ENCODE measurements around the gene CPTP. TPM values are rescaled to one million over a fixed set of nuclear protein-coding genes. Genes with fewer than 3 reads are reported as not detected.

The CPTP gene
- total RNA-seq, 2 experiments from 2014 or later, result 18.5 to 21.4 TPM

DNA sequence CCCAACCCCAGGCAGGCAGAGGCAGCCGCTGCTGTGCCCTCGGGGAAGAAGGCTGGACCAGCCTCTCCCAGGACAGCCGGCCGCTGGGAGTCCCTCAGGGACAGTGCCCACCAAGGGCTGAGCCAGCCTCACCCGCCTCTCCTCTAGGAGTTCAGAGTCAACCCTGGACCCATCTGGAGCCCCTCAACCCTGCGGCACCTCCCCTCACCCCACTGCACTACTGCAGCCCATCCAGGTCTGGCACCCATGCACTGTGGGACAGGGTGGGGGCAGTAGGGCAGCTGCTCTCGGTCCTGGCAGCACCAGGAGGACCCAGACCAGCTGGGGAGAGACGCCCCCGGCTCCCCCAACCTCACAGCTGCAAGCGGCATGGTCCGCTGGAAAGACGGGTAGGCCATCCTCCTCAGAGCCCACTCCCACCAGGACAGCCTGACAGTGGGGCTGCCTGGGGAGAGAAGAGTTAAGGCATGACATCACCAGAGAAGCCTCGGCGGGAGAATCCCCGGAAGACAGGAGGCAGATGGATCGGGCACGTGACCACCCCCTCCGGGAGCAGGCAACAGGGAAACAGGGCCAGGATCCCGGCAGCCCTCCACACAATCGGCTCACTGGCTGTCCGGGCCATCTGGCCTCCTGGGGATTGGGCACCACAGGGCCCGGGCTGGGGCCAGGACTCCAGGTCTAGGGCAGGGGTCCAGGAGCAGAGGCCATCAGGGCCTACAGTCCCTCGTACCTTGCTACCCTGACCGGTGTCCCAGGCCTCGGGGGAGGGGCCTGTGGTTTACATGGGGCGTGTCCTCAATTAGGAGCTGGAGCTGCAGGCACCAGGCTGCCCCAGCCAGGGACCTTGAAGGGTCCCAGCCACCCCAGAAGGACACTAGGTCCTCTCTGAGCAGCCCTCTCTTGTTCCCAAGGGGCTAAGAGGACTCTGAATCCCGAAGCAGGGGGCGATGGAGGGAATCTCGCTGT lies 20.0 kb upstream of the CPTP start:
- H3K4me1 Mint-ChIP-seq (ENCODE audit: low read depth), result peaks cover 20% of the 10 kb centered on the region
- peak overlapping the region; percentile 95 for H3K27ac Mint-ChIP-seq
- DNase-seq (no peak), ATAC-seq (no peak)
- POLR2A ChIA-PET, result interaction anchor here (0.6 to 1.1 kb wide), 4 partner anchors 19 to 337 kb away, joined by 3 read pairs; partner anchors contain the start of gene UBE2J2
- H3K27me3 Mint-ChIP-seq (ENCODE audit: low read depth), result no peaks in the 10 kb centered on the region
- H3K4me3 Mint-ChIP-seq, result peak overlapping the region; percentile 84
- H3K9me3 Mint-ChIP-seq (ENCODE audit: insufficient read depth), result no peaks in the 10 kb centered on the region
- H3K36me3 Mint-ChIP-seq (ENCODE audit: low read depth), result no peaks in the 10 kb centered on the region
- CTCF ChIA-PET, result interaction anchor here (1.0 to 1.6 kb wide), 7 partner anchors 31 to 303 kb away, joined by 3 to 16 read pairs (median 7); partner anchors contain the start of genes AURKAIP1 and UBE2J2

DNA sequence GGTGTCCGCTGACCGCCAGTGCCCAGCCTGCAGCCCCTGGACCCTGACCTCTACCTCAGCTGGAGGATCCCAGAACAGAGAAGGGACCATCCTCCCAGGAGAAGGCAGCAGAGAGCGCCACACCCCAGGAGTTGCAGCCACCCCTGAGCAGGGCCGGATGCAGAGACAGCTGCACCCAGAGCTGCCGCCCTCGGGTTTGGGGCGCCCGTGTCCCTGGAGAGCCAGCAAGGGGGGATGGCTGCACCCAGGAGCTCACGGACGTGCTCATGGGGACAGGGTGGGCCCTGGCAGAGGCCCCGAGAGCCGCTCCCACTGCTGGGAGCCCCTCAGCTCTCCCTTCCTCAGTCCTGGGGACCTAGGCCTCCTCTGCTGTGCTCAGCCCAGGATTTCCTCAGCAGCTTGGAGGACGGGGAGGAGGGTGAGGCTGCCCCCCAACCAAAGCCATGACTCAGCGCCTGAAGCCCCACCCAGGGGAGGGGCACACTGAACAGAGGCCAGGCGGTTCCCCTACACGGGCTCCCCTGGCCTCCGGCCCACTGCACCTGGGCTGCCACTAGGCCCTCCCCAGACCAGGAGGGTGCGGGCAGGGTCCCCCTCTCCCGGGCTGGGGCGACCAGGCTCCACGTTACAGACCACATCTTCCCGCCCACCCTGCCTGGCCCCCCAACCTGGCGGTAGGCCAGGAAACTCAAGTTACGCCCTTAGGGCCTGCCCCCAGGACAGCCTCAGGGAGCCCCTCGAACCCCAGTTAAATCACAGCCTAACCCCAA lies 19.1 kb upstream of the CPTP start:
- Mint-ChIP-seq H3K36me3 (ENCODE audit: low read depth) (peaks cover 2% of the 10 kb centered on the region), H3K27me3 (ENCODE audit: low read depth) (no peaks in the 10 kb centered on the region), H3K4me1 (ENCODE audit: low read depth) (peaks cover 23% of the 10 kb centered on the region), H3K9me3 (ENCODE audit: insufficient read depth) (no peaks in the 10 kb centered on the region), H3K4me3 (peak overlapping the region; percentile 84), H3K27ac (peak overlapping the region; percentile 95)
- CTCF ChIA-PET, result interaction anchor here (0.7 to 1.6 kb wide), 10 partner anchors 14 to 304 kb away, joined by 3 to 16 read pairs (median 4); partner anchors contain the start of genes AURKAIP1 and UBE2J2
- peak; percentile 62 for ATAC-seq
- POLR2A ChIA-PET, result interaction anchor here (0.9 to 1.1 kb wide), 3 partner anchors 20 to 183 kb away, joined by 3 read pairs; partner anchors contain the start of gene UBE2J2
- DNase-seq, result peak; percentile 89

DNA sequence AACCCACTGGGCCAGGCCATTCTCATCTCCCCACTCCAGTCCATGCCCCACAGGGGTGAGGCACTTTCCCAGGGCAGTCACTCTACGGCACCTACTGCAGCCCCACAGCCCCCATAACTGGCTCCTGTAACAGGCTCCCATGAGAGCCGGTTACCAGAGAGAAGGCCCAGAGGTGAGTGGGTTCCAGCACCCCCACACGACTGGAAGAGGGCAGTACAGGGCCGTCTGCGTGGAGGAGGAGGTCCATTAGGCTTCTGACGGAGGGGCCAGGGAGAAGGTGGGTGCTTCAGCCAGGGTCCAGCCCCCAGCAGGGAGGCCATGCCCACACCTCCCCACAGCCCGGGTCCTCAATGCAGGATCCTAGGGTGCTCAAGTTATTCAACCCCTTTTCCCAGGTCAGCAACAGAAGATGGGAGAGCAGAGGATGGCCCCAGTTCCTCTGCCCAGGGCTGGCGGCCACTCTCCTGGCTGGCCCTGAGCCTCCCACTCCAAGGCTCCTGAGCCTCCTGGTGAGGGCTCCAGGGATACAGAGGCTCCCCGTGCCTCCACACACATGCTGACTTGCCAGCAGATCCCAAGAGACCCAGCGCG lies 18.4 kb upstream of the CPTP start:
- peak overlapping the region; percentile 84 for H3K4me3 Mint-ChIP-seq
- no peaks in the 10 kb centered on the region for H3K27me3 Mint-ChIP-seq (ENCODE audit: low read depth)
- ATAC-seq (peak; percentile 8), DNase-seq (peak; percentile 61)
- H3K9me3 Mint-ChIP-seq (ENCODE audit: insufficient read depth), result no peaks in the 10 kb centered on the region
- ChIA-PET CTCF (interaction anchor here (0.8 to 1.6 kb wide), 6 partner anchors 14 to 305 kb away, joined by 3 to 16 read pairs (median 4); partner anchors contain the start of gene AURKAIP1), POLR2A (interaction anchor here (1.0 to 1.1 kb wide), 2 partner anchors 33 to 183 kb away, joined by 3 read pairs; partner anchors contain the start of gene UBE2J2)
- H3K4me1 Mint-ChIP-seq (ENCODE audit: low read depth), result peaks cover 23% of the 10 kb centered on the region
- peak overlapping the region; percentile 95 for H3K27ac Mint-ChIP-seq
- peaks cover 6% of the 10 kb centered on the region for H3K36me3 Mint-ChIP-seq (ENCODE audit: low read depth)

DNA sequence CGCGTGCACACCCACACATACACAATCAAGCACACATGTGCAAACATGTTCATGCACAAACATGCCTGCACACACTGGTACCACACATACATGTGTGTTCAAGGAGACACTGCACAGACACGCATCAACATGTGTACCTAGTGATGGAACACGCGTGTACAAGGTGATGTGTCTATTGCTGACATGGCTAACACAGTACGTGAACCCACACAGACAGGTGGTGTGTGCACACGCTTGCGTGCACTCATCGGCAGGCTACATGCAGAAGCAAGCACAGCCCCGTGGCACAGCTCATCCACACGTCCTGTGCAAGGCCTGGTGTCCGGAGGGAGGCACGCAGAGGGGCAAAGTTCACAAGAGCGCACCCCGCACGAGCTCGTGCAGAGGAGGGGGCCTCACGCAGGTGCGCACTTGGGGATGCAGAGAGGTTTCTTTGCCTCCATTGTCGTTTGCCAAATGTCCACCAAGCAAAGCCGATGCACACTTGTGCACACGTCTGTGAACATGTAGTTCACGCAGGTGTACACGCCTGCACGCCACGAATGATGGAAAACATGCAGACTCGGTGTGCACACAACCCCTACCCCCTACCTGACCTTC lies 17.8 kb upstream of the CPTP start:
- Mint-ChIP-seq H3K4me1 (ENCODE audit: low read depth) (peaks cover 23% of the 10 kb centered on the region), H3K9me3 (ENCODE audit: insufficient read depth) (no peaks in the 10 kb centered on the region), H3K4me3 (peak overlapping the region; percentile 84), H3K36me3 (ENCODE audit: low read depth) (peaks cover 6% of the 10 kb centered on the region), H3K27me3 (ENCODE audit: low read depth) (no peaks in the 10 kb centered on the region), H3K27ac (peak overlapping the region; percentile 95)
- ChIA-PET POLR2A (no interaction called here), CTCF (interaction anchor here (1.0 kb wide), 1 partner anchor 184 kb away, joined by 4 read pairs; no protein-coding TSS in a partner anchor)
- ATAC-seq (no peak), DNase-seq (no peak)

DNA sequence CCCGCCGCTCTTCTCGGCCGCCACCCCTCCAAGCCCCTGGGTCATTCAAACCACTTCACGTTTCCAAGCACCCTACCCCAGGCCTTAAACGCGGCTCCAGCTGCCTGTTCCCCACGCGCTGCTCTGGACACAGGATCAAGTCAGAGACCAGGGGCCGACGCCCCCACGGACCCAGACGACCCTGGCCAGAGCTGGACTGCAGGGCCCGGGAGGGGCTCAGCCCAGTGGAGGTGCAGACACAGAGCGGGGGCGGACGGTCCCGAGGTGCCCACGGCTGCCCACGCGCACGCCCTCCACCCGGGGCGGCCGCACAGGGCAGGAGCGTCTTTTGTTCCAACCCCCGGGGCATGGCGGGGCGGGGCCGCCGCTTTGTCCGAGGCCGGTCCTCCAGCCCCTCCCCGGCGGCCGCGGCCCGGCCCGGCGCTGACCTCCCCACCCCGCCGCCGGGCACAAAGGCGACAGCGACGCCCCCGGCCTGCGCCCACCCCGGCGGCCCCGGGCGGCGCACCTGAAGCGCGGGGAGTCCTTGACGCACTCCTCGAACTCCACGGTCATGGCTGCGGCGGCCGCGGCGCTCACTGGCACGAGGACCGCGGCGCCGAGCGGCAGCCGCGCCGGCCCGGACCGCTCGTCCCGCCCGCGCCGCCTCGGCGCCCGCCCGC lies 17.2 kb upstream of the CPTP start:
- H3K9me3 Mint-ChIP-seq (ENCODE audit: insufficient read depth), result no peaks in the 10 kb centered on the region
- POLR2A ChIA-PET, result no interaction called here
- H3K4me3 Mint-ChIP-seq, result peak overlapping the region; percentile 84
- H3K27ac Mint-ChIP-seq, result peak overlapping the region; percentile 95
- CTCF ChIA-PET, result interaction anchor here (1.0 kb wide), 1 partner anchor 185 kb away, joined by 4 read pairs; no protein-coding TSS in a partner anchor
- peaks cover 6% of the 10 kb centered on the region for H3K36me3 Mint-ChIP-seq (ENCODE audit: low read depth)
- no peak for DNase-seq
- no peaks in the 10 kb centered on the region for H3K27me3 Mint-ChIP-seq (ENCODE audit: low read depth)
- ATAC-seq, result peak; percentile 5
- H3K4me1 Mint-ChIP-seq (ENCODE audit: low read depth), result peaks cover 23% of the 10 kb centered on the region

DNA sequence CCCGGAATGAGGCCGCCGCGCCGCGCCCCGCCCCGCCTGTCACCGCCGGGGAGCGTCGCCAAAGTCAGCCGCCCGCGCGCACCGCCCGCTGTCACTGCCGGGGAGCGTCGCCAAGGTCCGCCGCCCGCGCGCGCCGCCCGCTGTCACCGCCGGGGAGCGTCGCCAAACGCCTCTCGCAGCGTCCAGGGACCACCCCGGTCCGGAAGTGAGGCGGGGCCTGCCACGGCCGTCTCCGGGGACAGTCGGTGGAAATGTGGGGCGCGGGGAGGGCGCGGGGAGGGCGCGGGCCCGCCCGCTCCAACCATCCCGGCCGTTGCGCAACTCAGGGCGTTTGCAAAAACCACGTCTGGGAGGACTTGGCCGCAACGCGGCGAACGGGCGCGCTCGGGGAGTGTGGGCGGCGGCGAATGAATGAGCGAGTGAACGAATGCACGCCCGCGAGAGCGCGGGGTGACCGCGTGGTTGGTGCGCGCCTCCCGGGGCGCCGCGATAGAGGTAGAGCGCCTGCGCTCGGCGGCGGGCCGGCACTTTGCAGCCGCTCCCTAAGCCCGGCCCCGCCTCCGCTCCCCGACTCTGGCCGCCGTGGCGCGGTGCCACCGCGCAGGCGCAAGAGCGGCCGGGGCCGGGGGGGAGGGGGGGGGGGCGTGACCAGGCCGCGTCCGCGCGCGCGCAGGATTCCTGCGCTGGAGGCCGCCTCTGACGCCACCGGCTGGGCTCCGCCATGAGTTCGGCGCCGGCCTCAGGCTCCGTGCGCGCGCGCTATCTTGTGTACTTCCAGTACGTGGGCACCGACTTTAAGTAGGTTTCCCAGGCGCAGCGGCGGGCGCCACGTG lies 16.5 kb upstream of the CPTP start, which contains the start of the genes ACAP3 and PUSL1:
Gene ACAP3, minus strand, starts transcription at position 8 of the 833 bp plus-strand sequence. CDS start 115 bp downstream, outside the sequence.
Gene PUSL1, plus strand, starts transcription at position 675 of the 833 bp plus-strand sequence. Its CDS starts 47 bp downstream, at position 722.
- peak; percentile 67 for ATAC-seq
- CTCF ChIA-PET, result no interaction called here
- Mint-ChIP-seq H3K4me3 (peak within 1 kb of the TSS; percentile 84), H3K27me3 (ENCODE audit: low read depth) (no peaks in the 10 kb centered on the region), H3K36me3 (ENCODE audit: low read depth) (peaks cover 9% of the 10 kb centered on the region), H3K27ac (peak within 1 kb of the TSS; percentile 95), H3K4me1 (ENCODE audit: low read depth) (peaks cover 23% of the 10 kb centered on the region), H3K9me3 (ENCODE audit: insufficient read depth) (no peaks in the 10 kb centered on the region)
- peak; percentile 91 for DNase-seq
- POLR2A ChIA-PET, result no interaction called here

DNA sequence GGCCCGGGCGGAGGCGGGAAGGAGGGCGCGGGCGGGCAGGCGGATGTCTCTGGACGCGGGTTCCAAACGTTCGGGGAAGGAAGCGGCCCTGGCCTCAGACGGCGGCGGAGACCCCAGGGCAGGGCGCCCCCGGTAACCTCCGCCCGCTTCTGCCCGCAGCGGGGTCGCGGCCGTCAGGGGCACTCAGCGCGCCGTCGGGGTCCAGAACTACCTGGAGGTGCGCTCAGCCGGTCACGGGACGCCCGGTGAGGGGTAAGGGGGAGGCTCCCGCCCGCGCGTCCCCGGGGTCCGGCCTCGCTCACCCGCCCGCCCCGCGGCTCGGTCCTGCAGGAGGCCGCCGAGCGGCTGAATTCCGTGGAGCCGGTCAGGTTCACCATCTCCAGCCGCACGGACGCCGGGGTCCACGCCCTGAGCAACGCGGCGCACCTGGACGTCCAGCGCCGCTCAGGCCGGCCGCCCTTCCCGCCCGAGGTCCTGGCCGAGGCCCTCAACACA lies 15.8 kb upstream of the CPTP start:
- Mint-ChIP-seq H3K27ac (peak overlapping the region; percentile 89), H3K9me3 (ENCODE audit: insufficient read depth) (no peaks in the 10 kb centered on the region), H3K4me3 (peak overlapping the region; percentile 84), H3K4me1 (ENCODE audit: low read depth) (peaks cover 23% of the 10 kb centered on the region), H3K36me3 (ENCODE audit: low read depth) (peaks cover 16% of the 10 kb centered on the region), H3K27me3 (ENCODE audit: low read depth) (no peaks in the 10 kb centered on the region)
- ATAC-seq (no peak), DNase-seq (no peak)
- CTCF ChIA-PET, result no interaction called here
- POLR2A ChIA-PET, result no interaction called here

DNA sequence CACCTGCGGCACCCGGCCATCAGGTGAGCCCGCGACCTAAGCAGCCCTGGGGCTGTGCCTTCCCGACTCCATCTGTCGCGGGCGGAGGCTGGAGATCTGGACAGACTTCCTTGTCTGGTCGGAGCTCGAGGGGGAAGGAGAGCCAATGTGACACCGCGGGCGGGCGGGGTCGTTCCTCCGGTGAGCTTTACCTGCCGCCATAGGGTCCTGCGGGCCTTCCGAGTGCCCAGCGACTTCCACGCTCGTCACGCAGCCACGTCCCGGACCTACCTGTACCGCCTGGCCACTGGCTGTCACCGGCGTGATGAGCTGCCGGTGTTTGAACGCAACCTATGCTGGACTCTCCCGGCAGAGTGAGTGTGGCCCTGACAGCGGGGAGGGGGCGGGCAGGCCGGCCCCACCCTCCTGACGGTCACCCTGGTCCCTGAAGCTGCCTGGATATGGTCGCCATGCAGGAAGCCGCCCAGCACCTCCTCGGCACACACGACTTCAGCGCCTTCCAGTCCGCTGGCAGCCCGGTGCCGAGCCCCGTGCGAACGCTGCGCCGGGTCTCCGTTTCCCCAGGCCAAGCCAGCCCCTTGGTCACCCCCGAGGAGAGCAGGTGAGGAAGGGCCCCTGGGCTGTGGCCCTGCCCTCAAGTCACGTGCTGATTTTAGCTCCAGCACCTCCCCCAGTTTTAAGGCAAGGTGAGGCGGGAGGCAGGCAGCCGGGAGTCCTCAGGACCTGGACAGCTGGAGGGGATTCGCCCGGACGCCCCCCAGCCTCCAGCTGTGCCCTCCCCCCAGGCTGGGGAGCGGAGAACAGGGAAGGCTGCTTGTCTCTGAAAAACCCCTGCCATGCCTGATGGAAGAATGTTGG lies 15.1 kb upstream of the CPTP start:
- Mint-ChIP-seq H3K4me1 (ENCODE audit: low read depth) (peaks cover 21% of the 10 kb centered on the region), H3K27ac (peak overlapping the region; percentile 70), H3K9me3 (ENCODE audit: insufficient read depth) (no peaks in the 10 kb centered on the region), H3K36me3 (ENCODE audit: low read depth) (peaks cover 17% of the 10 kb centered on the region), H3K27me3 (ENCODE audit: low read depth) (no peaks in the 10 kb centered on the region), H3K4me3 (peak overlapping the region; percentile 77)
- CTCF ChIA-PET, result interaction anchor here (0.7 kb wide), 1 partner anchor 596 kb away, joined by 5 read pairs; no protein-coding TSS in a partner anchor
- DNase-seq, result no peak
- POLR2A ChIA-PET, result no interaction called here
- no peak for ATAC-seq

DNA sequence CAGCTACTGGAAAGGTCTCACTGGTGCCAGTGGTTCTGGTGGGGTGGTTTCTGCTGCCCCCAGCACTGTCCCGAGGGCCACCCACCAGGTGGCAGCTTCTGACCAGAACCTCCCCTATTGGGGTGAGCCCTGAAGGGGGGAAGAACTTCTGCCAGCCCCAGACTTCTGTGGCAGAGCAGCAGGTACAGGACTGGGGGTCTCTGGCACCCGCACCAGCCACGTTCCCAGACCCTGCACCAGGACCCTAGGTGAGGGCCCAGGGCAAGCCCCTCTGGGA lies 14.6 kb upstream of the CPTP start:
- no peaks in the 10 kb centered on the region for H3K27me3 Mint-ChIP-seq (ENCODE audit: low read depth)
- H3K4me1 Mint-ChIP-seq (ENCODE audit: low read depth), result peaks cover 18% of the 10 kb centered on the region
- POLR2A ChIA-PET, result no interaction called here
- peaks cover 21% of the 10 kb centered on the region for H3K36me3 Mint-ChIP-seq (ENCODE audit: low read depth)
- no peaks in the 10 kb centered on the region for H3K9me3 Mint-ChIP-seq (ENCODE audit: insufficient read depth)
- ATAC-seq, result no peak
- H3K27ac Mint-ChIP-seq, result peak overlapping the region; percentile 64
- DNase-seq, result no peak
- CTCF ChIA-PET, result interaction anchor here (0.7 kb wide), 1 partner anchor 595 kb away, joined by 5 read pairs; no protein-coding TSS in a partner anchor
- H3K4me3 Mint-ChIP-seq, result peak overlapping the region; percentile 77

Data from activated CD8-positive, alpha-beta T cell treated with anti-CD3 and anti-CD28 coated beads, Interleukin-2, amount 10 ng/mL, durations not matched to agents 7 days and 5 days (primary cell).